GM18520 (cell line): ENCODE results near the gene PA2G4.

Experiments used
- ATAC-seq: cut with Tn5 transposase; IDR thresholded peaks from one replicate; pipeline ENCODE4 v1.9.1; 2021; ENCODE audit not compliant: unreplicated experiment

Gene PA2G4

GRCh38 chr12:56124133-56124532, 19.8 kb downstream of the PA2G4 start:
- no peak for ATAC-seq

- no peak for ATAC-seq
These were observed 22.4 kb downstream of the PA2G4 start for GRCh38 chr12:56126732-56127239.

- no peak for ATAC-seq
These were observed 23.1 kb downstream of the PA2G4 start for GRCh38 chr12:56127485-56127887.

GRCh38 chr12:56127888-56128669, 23.7 kb downstream of the PA2G4 start, which contains the start of gene ESYT1:
TSS of gene ESYT1 (plus strand) at chr12:56128267. CDS start at chr12:56128320, 53 bp downstream.
- ATAC-seq: peak; percentile 92

- no peak for ATAC-seq
These were observed 24.4 kb downstream of the PA2G4 start for GRCh38 chr12:56128670-56129205.

- ATAC-seq: no peak
These were observed 25.0 kb downstream of the PA2G4 start for GRCh38 chr12:56129206-56129941.

GRCh38 chr12:56129942-56130495, 25.7 kb downstream of the PA2G4 start:
- ATAC-seq: no peak

GRCh38 chr12:56130876-56131275, 26.5 kb downstream of the PA2G4 start:
- ATAC-seq: no peak

- ATAC-seq: no peak
These were observed 30.5 kb downstream of the PA2G4 start for GRCh38 chr12:56134897-56135296.

GRCh38 chr12:56137853-56138571, 33.7 kb downstream of the PA2G4 start:
- ATAC-seq: no peak

GRCh38 chr12:56141946-56142784, 37.8 kb downstream of the PA2G4 start:
- ATAC-seq: no peak

- no peak for ATAC-seq
These were observed 38.9 kb downstream of the PA2G4 start for GRCh38 chr12:56143217-56143616.

- ATAC-seq: no peak
These were observed 39.5 kb downstream of the PA2G4 start for GRCh38 chr12:56143870-56144269.

- ATAC-seq: no peak
These were observed 40.9 kb downstream of the PA2G4 start for GRCh38 chr12:56145217-56145616.

GRCh38 chr12:56146492-56147460, 42.4 kb downstream of the PA2G4 start:
- ATAC-seq: no peak

- no peak for ATAC-seq
These were observed 46.2 kb downstream of the PA2G4 start for GRCh38 chr12:56150563-56150962.

GRCh38 chr12:56151672-56152131, 47.3 kb downstream of the PA2G4 start:
- ATAC-seq: peak; percentile 30

GRCh38 chr12:56152132-56152755, 47.9 kb downstream of the PA2G4 start, which contains the start of gene MYL6B:
TSS of gene MYL6B (plus strand) at chr12:56152587. CDS start at chr12:56153919, 1,332 bp downstream.
- peak; percentile 90 for ATAC-seq
